ENCODE measurements around the gene KCNF1. TPM values are rescaled to one million over a fixed set of nuclear protein-coding genes. Genes with fewer than 3 reads are reported as not detected.

KCNF1 gene
- total RNA-seq, 1 donor from 2014 or later: 0.55 TPM

DNA sequence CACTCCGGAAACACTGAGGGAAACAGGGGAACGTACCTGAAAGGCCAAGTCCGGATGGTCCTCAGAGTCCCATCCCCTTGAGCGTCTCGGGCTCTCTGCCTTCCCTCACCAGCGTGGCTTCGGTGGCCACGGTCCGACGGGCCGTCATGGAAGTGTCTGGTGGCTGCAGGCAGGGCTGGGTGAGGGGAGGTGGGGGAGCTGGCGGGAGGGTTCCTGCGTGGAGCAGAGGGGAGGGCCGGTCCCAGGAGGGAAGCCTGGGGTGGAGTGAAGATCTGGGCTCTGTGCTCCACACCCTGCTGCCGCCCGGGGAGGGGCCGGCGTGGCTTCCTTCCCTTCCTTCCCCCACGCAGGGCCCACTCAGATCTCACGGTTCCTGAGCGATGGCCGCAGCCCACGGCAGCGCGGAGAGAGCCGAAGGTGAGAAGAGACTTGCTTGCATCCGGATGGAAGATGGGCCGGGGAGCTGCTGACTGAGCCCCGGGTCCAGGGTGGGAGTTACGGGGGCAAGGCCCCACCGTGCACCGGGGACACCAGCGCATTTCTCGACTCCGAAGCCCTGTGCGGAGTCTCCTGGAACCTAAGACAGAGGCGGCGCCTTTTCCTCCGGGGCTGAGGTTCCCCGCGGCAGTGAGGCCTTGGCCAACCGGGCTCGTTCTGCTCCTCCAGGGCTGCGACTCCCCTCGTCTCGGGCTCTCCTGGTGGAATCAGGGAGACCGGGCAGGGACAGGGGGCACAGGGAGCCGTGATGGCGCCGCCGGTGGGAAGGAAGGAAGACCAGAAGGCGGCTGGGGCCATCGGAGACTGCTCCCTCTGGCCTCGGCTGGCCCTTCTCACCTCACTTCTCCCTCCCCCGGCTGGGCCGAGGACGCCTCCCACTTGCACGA is 49.1 kb downstream of the KCNF1 start:
- TF ChIP-seq, protein P1, sequence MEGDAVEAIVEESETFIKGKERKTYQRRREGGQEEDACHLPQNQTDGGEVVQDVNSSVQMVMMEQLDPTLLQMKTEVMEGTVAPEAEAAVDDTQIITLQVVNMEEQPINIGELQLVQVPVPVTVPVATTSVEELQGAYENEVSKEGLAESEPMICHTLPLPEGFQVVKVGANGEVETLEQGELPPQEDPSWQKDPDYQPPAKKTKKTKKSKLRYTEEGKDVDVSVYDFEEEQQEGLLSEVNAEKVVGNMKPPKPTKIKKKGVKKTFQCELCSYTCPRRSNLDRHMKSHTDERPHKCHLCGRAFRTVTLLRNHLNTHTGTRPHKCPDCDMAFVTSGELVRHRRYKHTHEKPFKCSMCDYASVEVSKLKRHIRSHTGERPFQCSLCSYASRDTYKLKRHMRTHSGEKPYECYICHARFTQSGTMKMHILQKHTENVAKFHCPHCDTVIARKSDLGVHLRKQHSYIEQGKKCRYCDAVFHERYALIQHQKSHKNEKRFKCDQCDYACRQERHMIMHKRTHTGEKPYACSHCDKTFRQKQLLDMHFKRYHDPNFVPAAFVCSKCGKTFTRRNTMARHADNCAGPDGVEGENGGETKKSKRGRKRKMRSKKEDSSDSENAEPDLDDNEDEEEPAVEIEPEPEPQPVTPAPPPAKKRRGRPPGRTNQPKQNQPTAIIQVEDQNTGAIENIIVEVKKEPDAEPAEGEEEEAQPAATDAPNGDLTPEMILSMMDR (IDR thresholded peaks at IDR 0.05; ENCODE audit: unreplicated experiment): no peak

DNA sequence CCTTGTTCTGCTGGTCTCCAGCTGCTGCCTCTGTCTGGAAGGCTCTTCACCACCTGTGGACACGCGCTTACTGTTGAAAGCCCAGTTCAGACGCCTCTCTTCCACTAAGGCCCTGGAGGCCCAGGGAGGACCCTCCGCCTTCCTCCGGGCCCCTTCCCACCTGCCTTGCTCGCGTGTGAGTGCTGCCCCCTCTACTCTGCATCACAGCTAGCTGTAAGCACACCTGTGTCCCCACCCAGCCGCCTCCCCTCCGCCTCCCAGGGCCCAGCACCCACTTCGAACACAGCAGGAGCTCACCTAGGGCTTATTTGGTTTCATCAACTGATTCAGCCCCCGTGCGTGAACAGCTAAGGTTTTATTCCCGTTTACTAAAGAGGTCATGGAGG is 49.7 kb downstream of the KCNF1 start:
- Mint-ChIP-seq H3K4me1 (ENCODE audit: low read depth) (no peaks in the 10 kb centered on the region), H3K27me3 (peaks cover 33% of the 10 kb centered on the region), H3K4me3 (ENCODE audit: low read depth) (no peak overlapping the region), H3K36me3 (ENCODE audit: insufficient read depth) (no peaks in the 10 kb centered on the region), H3K27ac (no peak overlapping the region), H3K9me3 (ENCODE audit: low read depth) (no peaks in the 10 kb centered on the region)
- DNase-seq (ENCODE audit: low spot score, unreplicated experiment): no peak
- TF ChIP-seq, protein P1 (IDR thresholded peaks at IDR 0.05; ENCODE audit: unreplicated experiment): no peak

More for the DNA sequence above, 49.1 kb downstream of the KCNF1 start:
- Mint-ChIP-seq H3K4me3 (ENCODE audit: low read depth) (no peak overlapping the region), H3K4me1 (ENCODE audit: low read depth) (no peaks in the 10 kb centered on the region), H3K27ac (no peak overlapping the region), H3K36me3 (ENCODE audit: insufficient read depth) (no peaks in the 10 kb centered on the region), H3K27me3 (peaks cover 29% of the 10 kb centered on the region), H3K9me3 (ENCODE audit: low read depth) (no peaks in the 10 kb centered on the region)
- no peak for DNase-seq (ENCODE audit: low spot score, unreplicated experiment)

DNA sequence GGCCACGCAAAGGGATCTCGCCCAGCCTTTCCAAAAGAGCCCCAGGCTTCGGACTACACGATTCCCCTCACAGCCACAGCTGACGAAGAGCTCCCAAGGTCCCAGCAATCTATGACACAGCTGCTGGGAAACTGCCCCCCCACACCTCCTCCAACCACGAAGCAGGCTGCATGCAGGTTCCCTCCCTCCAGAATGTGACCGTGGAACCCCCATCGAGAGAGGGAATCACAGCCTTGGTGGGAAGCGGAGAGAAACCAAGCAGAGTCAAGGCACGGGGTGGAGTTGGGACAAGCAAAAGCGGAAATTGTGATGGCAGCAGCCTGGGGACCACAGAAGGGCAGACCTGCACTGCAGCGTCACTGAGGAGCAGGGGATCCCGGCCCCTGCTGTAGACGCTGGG is 50.3 kb downstream of the KCNF1 start:
- DNase-seq (ENCODE audit: low spot score, unreplicated experiment): no peak
- Mint-ChIP-seq H3K27me3 (peaks cover 36% of the 10 kb centered on the region), H3K9me3 (ENCODE audit: low read depth) (no peaks in the 10 kb centered on the region), H3K36me3 (ENCODE audit: insufficient read depth) (no peaks in the 10 kb centered on the region), H3K4me3 (ENCODE audit: low read depth) (no peak overlapping the region), H3K4me1 (ENCODE audit: low read depth) (no peaks in the 10 kb centered on the region), H3K27ac (no peak overlapping the region)
- TF ChIP-seq, protein P1 (IDR thresholded peaks at IDR 0.05; ENCODE audit: unreplicated experiment): no peak

DNA sequence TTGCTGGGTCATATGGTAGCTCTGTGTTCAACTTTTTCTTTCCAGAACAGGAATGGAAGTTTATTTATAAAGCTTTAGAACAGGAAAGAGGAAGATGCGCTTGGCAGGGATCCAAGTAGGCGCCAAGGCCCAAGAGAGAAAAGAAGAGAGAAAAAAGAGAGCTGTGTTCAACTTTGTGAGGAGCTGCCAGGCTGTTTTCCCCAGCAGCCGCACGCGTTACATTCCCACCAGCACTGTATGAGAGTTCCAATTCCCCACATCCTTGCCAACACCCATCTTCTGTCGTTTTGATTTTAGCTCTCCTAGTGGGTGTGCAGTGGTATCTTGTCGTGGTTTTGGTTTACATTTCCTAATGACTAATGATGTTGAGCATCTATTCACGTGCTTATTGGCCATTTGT is 51.4 kb downstream of the KCNF1 start:
- peaks cover 36% of the 10 kb centered on the region for H3K27me3 Mint-ChIP-seq
- TF ChIP-seq, protein P1 (IDR thresholded peaks at IDR 0.05; ENCODE audit: unreplicated experiment): no peak
- no peaks in the 10 kb centered on the region for H3K9me3 Mint-ChIP-seq (ENCODE audit: low read depth)
- no peak overlapping the region for H3K27ac Mint-ChIP-seq
- no peaks in the 10 kb centered on the region for H3K4me1 Mint-ChIP-seq (ENCODE audit: low read depth)
- no peak for DNase-seq (ENCODE audit: low spot score, unreplicated experiment)
- no peak overlapping the region for H3K4me3 Mint-ChIP-seq (ENCODE audit: low read depth)
- no peaks in the 10 kb centered on the region for H3K36me3 Mint-ChIP-seq (ENCODE audit: insufficient read depth)

Other genes with a start within 250 kb of the KCNF1 start
- gene NOL10, start 222.0 kb upstream of the KCNF1 start, total RNA-seq: 24.3 and 25.3 TPM in 2 replicates
- gene ATP6V1C2, start 190.3 kb upstream of the KCNF1 start, total RNA-seq: 0.19 and 0.36 TPM in 2 replicates
- 248 and 249 TPM in 2 replicates for gene PDIA6, start 99.1 kb upstream of the KCNF1 start, total RNA-seq
- 5.0 and 5.4 TPM in 2 replicates for gene SLC66A3, start 243.5 kb downstream of the KCNF1 start, total RNA-seq